Fibroblast of pulmonary artery (primary cell): ENCODE data around the gene CD80.
A peak's percentile ranks its signal among the peaks of the same experiment; 100 is the strongest.
"Not testable (repeated sequence)": the region's sequence is repeated elsewhere in the genome, so short reads cannot be mapped to it uniquely, and the experiment has no call there.

Experiments used
- DNase-seq: peaks from one replicate; pipeline ENCODE4 v3.0.0-alpha.2; 2010; ENCODE audit warnings: low read depth
- H3K4me3 ChIP-seq: replicated peaks from 2 replicates; pipeline ENCODE4 v1.5.1; 2011; ENCODE audit warnings: low read depth, mild to moderate bottlenecking, control low read depth, low read length, moderate library complexity
- CTCF ChIP-seq: IDR thresholded peaks from 2 replicates; pipeline ENCODE4 v1.5.1; 2011; ENCODE audit warnings: mild to moderate bottlenecking, control low read depth, low read length, inconsistent platforms; ENCODE audit errors: missing control alignments

CD80 gene

DNA sequence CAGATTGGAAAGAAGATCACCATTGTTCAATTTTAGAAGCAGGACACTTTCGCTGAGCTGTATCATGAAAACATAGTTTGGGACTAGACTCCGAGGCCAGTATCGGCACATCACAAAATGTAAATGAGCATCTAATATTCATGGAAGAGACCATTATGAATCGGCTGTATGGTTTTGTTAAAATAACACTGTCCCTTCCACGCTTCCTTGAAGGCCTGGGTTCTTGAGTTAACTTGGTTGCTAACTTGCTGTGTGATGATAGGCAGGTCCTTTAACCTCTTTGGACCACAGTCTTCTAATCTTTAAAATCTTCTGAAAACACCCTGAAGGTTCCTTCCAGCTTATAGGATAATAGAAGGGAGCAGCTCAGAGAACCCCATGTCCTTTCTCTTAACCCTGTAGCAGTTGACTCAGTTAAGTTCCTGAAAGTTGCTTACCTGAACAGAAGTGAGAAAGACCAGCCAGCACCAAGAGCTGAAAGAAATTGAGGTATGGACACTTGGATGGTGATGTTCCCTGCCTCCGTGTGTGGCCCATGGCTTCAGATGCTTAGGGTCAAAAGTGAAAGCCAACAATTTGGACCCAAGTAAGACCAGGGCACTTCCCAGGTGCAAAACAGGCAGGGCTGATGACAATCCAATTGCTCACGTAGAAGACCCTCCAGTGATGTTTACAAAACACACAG lies 2.1 kb downstream of the CD80 start:
- no peak overlapping the region for H3K4me3 ChIP-seq
- no peak for DNase-seq
- TF ChIP-seq CTCF = no peak

GRCh38 chr3:119555929-119556328 lies 3.5 kb downstream of the CD80 start:
- DNase-seq = no peak

DNA sequence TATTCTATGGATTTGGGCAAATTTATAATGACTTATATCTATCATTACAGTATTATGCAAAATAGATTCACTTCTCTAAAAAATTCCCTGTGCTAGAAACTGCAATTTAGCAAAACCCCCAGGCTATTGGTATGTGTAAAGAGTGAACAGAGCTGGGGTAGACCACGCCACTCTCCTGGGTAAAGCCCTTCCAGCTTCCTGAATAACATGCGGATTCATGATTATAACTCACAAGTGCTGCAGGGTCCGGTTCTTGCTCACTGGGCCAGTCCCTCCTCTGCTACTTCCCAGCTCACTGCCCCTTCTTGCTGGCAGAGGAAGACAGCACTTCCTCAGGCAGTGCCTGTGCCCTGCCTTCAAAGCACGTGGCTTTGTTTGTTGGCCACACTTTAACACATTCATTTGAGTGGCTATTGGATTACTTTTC lies 4.1 kb downstream of the CD80 start:
- H3K4me3 ChIP-seq = no peak overlapping the region
- DNase-seq = no peak
- TF ChIP-seq CTCF = no peak

More at GRCh38 chr3:119555929-119556328, 3.5 kb downstream of the CD80 start:
- no peak overlapping the region for H3K4me3 ChIP-seq
- TF ChIP-seq CTCF = no peak

DNA sequence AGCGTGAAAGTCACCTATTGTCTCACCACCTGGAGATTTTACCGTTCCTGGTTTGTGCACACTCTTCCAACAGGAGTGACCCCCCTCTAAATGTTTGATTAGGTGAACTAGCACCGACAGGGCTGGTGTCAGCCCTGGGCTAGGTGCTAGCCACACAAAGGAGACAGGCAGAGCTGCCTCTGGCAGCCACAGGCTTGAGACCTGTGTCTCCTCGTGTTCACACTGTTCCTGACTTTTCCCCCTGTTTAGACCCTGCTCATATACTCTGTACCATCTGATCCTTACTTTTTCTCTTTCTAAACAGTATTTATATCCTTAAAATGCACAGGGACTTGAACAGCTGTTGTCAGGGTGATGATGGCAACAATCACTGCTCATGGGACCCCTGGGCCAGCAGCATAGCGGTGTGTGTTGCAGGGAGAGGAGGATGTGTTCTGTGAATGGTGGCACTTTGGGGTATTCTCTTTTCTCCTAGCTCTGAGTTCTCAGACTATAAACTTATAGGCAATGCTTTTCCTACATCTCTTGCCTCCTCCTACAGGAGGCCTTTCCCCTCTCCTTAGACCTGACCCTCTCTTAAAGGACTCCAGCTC lies 5.5 kb downstream of the CD80 start:
- no peak for TF ChIP-seq CTCF
- H3K4me3 ChIP-seq = no peak overlapping the region
- DNase-seq = no peak

DNA sequence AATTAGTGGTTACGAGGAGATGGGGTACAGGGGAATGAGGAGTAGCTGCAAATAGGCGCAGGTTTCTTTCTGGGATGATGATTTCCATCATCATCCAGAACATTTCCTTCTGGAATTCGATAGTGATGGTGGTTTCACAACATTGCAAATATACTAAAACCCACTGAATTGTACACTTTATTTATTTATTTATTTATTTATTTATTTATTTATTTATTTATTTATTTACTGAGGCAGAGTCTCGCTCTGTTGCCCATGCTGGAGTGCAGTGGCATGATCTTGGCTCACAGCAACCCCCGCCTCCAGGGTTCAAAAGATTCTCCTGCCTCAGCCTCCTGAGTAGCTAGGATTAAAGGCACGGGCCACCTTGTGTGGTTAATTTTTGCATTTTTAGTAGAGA lies 6.5 kb downstream of the CD80 start:
- H3K4me3 ChIP-seq, DNase-seq: not testable (repeated sequence)

DNA sequence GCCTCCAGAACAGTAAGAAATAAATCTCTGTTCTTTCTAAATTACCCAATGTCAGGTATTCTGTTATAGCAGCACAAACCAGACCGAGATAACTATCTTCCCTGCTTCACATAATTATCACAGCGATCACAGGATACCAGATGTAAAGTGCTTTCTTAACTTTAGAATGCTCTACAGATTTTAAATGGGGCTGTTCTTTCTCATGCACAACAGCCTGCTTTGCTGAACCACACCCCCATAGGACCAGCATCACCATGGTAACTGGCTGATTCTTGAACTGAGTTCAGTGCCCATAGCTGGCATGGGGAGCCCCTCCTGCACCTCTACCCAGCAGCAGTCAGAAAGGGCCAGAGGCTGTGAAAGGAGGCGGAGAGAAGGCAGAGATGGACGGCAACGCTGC lies 7.8 kb downstream of the CD80 start:
- no peak for DNase-seq
- TF ChIP-seq CTCF = no peak
- no peak overlapping the region for H3K4me3 ChIP-seq

DNA sequence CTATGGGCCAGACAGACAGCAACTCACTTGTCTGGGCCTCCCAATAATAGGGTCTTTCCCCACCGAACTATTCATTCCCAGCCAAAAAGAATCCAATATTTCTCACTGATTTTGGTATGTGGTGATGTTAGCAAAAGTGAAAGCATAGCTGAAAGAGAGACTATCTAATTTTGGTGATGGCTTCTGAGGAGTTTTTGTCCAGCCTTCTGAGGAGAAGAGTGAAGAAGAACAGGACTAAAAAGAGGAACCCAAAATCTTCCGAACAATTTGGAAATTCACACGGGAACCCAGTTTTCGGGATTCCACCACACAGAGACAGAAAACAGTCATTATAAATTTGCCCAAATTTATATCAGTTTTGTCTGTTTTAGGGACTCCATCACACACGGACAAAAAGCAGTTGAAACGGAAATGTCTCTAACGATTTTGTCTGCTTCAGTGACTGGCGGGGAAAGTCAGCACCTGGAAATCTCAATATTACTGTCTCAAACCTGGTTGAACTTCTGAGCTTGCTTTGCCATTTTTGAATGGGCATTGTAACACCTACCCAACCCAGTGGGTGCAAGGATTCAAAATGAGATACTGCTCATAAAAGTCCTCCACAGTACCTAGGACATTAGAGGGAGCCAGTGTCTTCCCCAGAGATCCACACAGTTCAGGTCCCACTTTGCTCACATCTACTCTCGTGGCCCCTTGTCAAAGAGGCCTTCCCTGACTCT lies 9.1 kb downstream of the CD80 start:
- no peak overlapping the region for H3K4me3 ChIP-seq
- TF ChIP-seq CTCF = no peak
- DNase-seq = peak; percentile 7
